Stimulated activated CD4-positive, alpha-beta T cell treated with anti-CD3 and anti-CD28 coated beads, Interleukin-15, amount 100 ng/mL, for 48 hours (primary cell): Measurements from ENCODE around the gene LGI4.
"Not testable (repeated sequence)": the region's sequence is repeated elsewhere in the genome, so short reads cannot be mapped to it uniquely, and the experiment has no call there.

Experiments used
- DNase-seq, 2 donors: peaks; one replicate each; pipeline ENCODE4 v3.0.0-alpha.2; 2020; ENCODE audit warnings: low read depth in 2 of 2

Gene LGI4

DNA sequence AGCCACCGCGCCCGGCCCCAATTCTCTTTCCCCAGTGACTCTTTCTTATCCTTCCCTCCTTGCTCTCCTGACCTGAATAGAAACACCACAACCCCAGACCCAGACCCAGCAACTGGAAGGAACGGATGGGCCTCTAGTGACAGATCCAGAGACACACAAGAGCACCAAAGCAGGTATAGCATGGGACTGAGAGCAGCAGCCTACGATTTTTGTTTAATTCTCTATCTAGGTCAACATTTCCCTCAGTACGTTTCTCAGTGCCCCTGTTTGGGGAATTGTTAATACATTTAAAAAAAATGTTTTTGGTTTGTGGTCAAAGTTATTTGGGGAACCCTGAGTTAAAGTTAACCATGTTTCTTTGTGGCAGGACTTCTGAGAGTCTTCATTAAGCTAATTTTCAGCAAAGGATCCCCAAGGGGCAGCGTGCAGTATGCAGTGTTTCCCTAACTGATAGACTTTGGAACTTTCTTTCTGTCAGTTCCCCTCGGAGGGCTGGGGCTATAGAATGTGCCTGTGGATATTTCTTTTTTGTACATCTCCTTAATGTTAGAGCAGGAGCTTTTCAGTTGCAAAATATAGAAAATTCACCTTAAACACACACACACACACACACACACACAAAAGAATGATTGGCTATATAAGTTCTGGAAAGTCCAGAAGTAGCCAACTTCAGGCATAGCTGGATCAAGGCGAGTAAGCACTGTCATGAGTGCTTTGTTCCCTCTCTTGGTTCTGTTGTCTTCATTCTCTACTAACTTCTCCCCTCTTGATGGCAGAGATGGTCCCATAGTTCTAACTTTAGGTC is 26.0 kb upstream of the LGI4 start:
- no peak for DNase-seq

DNA sequence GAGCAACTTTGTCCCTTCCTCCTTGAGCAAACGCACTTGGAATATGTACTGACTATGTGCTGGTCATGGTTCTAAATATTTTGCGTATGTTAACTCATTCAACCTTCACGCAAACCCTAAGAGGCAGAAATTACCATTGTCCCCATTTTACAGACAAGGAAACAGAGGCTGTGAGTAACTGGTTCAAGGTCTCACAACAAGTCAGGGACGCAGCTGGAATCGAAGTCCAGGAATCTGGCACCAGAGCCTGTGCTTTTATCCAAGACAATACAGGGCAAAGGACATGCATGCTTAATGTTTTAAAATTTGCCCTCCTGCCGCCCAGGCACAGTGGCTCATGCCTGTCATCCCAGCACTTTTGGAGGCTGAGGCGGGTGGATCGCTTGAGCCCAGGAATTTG is 24.7 kb upstream of the LGI4 start:
- no peak for DNase-seq

DNA sequence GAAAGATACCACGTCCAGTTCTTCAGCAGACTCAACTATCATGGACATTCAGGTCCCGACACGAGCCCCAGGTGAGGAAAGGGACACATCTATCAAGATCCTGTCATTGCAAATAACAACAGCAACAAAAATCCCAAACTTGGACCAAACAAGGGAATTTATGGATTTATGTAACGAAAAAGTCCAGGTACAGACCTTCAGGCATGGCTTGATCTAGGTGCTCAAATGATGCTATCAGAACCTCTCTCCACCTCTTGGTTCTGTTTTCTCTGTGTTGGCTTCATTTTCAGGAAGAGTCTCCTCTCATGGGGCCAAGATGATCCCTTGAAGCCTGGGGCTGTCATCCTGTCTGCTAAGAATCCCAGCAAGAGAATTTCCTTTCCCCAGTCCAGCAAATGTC is 22.6 kb upstream of the LGI4 start:
- DNase-seq = no peak

GRCh38 chr19:35156673-35157014 is 21.8 kb upstream of the LGI4 start:
- DNase-seq = no peak

DNA sequence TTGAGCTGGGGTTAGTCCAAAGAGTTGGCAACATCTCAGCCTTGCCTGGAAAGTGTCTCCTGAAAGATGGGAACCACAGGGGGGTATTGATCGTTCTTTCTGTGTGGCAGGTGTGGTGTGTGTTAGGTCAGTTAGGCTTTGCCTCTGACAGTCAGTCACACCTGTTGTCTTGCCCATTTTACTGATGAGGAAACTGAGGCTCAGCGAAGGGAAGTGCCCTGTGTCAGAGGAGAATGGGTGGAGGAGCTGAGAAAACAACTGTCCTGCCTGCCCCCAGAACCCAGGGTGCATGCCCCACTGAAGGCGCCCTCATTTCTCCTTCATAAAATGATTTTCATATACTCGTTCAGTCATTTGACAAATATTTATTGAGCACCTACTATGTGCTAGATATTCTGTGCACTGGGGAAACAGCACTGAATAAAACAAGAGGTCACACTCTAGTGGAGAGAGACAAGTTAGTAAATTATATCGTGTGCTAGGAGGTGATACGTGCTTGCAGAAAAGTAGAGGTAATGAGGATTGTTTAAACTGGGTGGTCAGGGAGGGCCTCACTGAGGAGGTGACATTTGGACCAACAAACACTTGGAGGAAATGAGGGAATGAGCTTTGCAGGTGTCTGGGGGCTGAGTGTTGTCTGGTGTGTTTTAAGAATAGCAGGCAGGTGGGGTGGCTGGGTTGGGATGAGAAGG is 21.3 kb upstream of the LGI4 start:
- no peak for DNase-seq

DNA sequence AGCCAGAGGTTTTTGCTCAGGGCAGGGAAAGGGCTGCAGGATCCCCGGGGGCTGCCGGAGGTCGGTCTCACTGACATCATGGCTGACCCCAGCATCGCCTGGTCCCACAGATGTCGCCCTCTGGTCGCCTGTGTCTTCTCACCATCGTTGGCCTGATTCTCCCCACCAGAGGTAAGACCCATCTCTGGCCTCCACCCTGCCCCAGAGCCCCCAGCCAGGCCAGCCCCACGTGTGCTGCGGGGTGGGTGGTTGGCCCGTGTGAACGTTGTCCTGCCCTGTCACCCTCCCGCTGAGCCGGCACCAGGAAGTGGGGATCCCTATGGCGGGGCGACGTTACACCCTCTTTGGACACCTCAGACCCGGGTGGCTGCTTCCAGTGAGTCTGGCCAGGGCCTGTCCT is 20.6 kb upstream of the LGI4 start:
- no peak for DNase-seq

- DNase-seq = peak; percentile 75 to 80
Measured at GRCh38 chr19:35154525-35155406, 19.9 kb upstream of the LGI4 start, which contains the start of gene FXYD5. Gene FXYD5 (plus strand): TSS chr19:35154735. CDS start chr19:35155551, 816 bp downstream.

DNA sequence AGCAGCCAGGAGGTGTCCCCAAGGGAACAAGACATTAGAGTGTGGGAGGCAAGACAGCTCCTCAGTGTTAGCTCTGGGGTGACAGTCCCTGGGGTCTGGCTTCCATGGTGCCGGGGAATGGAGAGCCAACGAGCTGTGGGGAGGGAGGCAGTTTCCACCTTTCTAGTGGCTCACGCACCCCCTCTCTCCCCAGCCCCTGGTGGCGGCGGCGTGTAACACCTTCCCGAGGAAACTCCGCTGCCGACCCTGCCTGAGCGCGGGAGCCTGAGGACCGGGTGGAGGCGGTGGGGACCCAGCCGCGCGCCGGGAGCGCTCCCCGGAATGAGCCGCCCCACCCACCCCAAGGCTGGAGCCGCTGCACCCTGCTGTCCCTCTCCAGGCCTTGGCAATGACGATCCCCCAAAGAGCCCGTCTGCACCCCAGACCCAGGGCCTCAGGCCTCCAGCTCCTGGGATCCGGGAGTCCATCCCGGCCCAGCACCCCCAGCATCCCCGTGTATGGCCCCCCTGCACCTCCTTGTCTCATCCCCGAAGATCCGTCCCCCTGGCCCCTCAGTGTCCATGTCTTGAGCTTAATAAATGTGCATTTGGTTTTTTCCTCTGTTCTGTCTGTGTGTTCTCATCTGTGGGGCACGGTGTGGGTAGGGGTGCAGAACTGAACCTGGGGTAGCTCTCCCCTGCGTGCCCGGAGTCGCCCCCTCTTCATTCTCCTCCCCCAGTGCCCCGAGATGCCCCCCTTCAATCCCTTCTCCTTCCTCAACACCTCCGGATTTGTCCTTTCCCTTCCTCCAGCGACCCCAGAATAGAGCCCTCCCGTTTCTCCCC is 19.1 kb upstream of the LGI4 start:
- DNase-seq = peak; percentile 70 to 74

DNA sequence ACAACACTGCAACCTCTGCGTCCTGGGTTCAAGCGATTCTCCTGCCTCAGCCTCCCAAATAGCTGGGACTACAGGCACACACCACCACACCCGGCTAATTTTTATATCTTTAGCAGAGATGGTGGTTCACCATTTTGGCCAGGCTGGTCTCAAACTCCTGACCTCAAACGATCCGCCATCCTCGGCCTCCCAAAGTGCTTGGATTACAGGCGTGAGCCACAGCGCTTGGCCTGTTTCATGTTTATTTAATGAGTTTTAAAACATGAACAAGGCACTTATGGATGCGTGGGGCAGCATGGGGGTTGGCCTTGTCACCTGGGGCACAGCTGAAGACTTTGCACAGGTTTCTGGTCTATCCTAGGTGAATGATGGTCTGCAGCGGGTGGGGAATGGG is 18.3 kb upstream of the LGI4 start:
- DNase-seq = not testable (repeated sequence)

- DNase-seq = no peak
Measured at GRCh38 chr19:35151273-35152065, 16.6 kb upstream of the LGI4 start.

DNA sequence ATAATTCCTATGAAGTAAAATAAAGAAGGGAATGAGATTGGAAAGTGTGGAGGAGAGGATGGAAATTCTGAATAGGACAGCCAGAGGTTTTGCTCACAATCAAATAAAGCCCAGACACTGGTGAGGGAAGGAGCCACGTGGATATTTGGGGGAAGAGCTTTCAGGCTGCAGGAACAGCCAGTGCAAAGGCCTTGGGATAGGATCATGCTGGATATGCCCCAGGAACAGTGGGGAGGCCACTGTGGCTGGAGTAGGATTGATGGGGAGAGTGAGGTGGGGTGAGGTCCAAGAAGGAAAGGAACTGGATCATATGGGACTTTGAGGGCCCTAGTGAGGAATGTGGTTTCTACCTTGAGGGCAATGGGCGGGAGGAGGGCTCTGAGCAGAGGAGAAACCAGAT is 15.6 kb upstream of the LGI4 start:
- DNase-seq = no peak

DNA sequence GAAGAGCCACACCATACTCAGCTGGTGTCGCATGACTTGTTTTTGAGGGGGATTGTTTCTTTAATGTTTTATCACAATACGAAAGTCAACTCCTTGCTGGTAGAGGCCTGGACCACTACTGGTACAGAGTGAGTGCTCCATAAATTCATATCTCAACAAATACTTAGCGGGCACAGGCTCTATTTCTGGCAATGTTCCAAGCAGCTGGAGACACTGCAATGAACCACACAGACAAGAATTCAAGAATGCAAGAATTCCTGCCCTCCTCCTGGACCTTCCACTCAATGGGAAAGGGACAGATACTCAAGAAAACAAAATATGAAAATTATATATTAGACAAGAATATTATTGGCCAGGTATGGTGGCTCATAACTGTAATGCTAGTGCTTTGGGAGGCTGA is 14.6 kb upstream of the LGI4 start:
- DNase-seq = no peak

DNA sequence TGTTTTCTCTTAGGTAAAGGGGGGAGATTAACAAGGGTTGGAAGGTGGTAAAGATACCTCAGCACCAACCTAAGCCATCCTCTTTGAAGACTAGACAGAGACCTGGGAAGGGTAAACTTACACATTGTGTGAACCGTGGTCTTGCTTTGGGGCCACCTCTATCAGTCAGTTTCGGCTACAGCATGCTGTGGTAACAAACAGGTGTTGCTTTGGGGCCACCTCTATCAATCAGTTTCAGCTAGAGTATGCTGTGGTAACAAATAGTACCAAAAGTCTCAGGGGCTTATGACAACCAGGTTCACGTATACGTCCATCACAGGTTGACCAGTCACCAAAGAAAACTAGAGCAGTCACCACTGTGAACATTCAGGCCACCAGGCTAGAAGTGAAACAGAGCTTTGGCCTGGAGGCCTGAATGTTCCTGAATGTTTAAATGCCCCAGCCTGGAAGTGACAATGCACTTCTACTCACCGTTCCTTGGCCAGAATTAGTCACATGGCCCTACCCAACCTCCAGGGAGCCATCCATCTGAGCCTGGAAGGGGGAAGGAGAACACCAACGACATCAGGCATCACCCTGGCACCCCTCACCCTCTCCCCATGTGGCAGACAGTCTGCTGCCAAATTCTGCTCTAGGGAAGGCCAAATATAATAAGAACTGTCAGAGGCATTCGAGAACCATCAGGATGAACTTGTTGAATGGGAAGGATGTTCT is 12.0 kb upstream of the LGI4 start:
- no peak for DNase-seq

DNA sequence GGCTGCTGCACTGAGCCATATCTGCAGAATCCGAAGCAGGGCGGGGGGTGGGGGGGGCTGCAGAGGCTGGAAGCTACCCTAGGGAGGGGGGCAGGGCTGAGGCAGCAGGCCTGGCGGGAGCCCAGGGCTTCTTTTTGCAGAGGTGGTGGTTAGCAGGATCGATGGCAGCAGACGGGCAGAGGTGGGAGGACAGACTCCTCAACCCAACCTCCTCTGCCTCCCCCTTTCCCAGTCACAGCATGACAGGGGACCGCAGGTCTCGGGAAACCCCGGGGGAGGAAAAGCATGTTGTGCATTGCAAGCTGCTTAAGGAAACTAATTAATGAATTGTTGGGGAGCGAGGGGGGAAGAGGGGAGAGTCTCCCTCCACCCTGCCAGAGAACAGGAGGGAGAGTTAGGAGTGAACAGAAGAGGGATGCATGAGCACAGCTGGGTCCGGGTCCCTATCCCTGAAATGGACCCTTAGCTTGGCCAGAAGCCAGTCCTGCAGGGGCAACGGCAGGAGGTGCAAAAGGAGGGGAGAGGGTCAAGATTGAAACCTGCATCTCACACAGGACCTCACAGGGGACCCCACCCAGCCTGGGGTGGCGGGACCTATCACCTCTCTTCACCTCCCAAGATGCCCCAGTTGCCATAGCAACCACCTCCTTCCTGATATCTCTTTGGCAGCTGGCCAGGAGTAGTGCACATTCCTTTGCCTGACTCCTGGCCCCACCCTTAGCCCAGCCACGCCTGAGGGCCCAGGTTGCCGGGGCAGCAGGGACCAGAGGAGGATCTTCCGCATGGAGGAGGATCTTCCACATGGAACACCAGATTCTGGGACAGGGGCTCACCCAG is 10.0 kb upstream of the LGI4 start:
- no peak for DNase-seq

GRCh38 chr19:35144259-35144599 is 9.4 kb upstream of the LGI4 start:
- DNase-seq = no peak

- DNase-seq = no peak
Measured at GRCh38 chr19:35143818-35144217, 9.0 kb upstream of the LGI4 start.

DNA sequence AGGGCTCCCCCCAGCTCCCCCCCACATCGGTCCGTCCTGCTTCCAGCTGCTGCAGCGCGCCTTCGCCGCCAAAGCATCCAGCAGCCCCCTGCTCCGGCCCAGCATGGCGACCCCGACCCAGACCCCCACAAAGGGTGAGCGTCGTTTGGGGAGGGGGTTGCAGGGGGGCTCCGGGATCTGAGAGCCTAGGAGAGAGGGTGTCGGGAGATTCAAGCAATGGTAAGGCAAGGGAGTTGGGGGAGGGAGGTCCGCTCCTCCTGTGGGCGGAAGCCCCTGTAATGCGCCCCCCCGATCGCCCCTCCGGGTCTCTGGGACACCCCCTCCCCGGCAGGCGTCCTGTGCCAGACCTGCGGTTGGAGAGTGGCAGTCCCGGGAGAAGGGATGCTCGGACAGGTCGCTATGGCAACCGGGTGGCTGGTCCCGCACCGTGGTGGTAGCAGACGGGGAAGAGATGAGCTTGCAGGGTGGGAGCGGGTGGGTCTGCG is 8.4 kb upstream of the LGI4 start, which contains the start of gene FXYD7:
FXYD7 (plus strand) TSS at position 25 of the 485 bp plus-strand sequence; CDS start at position 104, 79 bp downstream.
- DNase-seq = no peak

GRCh38 chr19:35142606-35143230 is 7.9 kb upstream of the LGI4 start:
- DNase-seq = peak in 1 of 2 donors; percentile 51
